GM12874 (cell line): ENCODE data around the gene CELF2.

ENCODE experiments used
- CTCF ChIP-seq: IDR thresholded peaks from 2 replicates; pipeline ENCODE4 v1.5.1; 2011; ENCODE audit warnings: low read depth, mild to moderate bottlenecking, control low read depth, low read length, moderate library complexity; ENCODE audit not compliant: insufficient read depth

The CELF2 gene

GRCh38 chr10:10985361-10985760, 32.3 kb upstream of the CELF2 start:
- no peak for TF ChIP-seq CTCF

DNA sequence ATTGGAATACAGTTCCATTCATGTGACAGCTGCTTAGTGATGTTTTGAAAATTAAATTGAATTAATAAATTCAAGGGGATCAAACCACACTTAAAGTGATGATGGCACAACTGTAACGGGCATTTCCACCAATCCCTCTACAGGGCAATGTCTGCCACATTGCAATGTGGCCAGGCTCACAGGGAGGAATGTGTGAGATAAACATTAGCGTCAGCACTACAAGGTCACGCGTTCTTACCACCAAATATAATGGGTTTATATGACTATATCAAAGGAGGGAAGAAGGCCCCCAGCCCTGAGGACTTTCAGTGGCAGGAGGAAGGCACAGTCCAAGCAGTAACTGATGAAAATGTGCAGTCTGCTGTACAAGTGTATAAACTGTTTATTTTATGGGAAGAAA, 31.1 kb upstream of the CELF2 start:
- no peak for TF ChIP-seq CTCF

- TF ChIP-seq CTCF, result no peak
These were observed 30.6 kb upstream of the CELF2 start for GRCh38 chr10:10987111-10987510.

- TF ChIP-seq CTCF, result no peak
These were observed 28.0 kb upstream of the CELF2 start for GRCh38 chr10:10989669-10990068.

GRCh38 chr10:10991144-10991543, 26.5 kb upstream of the CELF2 start:
- no peak for TF ChIP-seq CTCF

GRCh38 chr10:10992072-10992471, 25.6 kb upstream of the CELF2 start:
- no peak for TF ChIP-seq CTCF

- no peak for TF ChIP-seq CTCF
These were observed 24.5 kb upstream of the CELF2 start for GRCh38 chr10:10992961-10993714.
